Vagina (tissue), 2 donors: ENCODE results near the gene CGAS. TPM values are rescaled to one million over a fixed set of nuclear protein-coding genes. Genes with fewer than 3 reads are reported as not detected.

ENCODE experiments used
- DNase-seq, 2 donors: peaks; one replicate each; pipeline ENCODE4 v3.0.0-alpha.2; 2017; ENCODE audit errors: extremely low spot score in 2 of 2
- H3K27ac ChIP-seq: fragments of 200-600 bp; sonication (generic); one replicate; pipeline ENCODE4 v1.5.1; 2019
- H3K27me3 ChIP-seq: fragments of 200-600 bp; sonication (generic); one replicate; pipeline ENCODE4 v1.5.1; 2019
- H3K36me3 ChIP-seq, 2 donors: fragments of 200-600 bp; sonication (generic); one replicate each; pipeline ENCODE4 v1.5.1; 2017 to 2019
- H3K4me1 ChIP-seq: fragments of 200-600 bp; sonication (generic); one replicate; pipeline ENCODE4 v1.5.1; 2019
- H3K4me3 ChIP-seq, 2 donors: fragments of 200-600 bp; sonication (generic); 1 replicate in 1 of 2; 2 replicates in 1 of 2; pipeline ENCODE4 v1.5.1; 2016 to 2019
- H3K9me3 ChIP-seq: fragments of 200-600 bp; sonication (generic); one replicate; pipeline ENCODE4 v1.5.1; 2019
- CTCF ChIP-seq, 3 experiments: fragments of 450-650 bp in 2 of 3; fragments of 200-600 bp in 1 of 3; sonication (generic) in 1 of 3; IDR thresholded peaks; one replicate each; pipeline ENCODE4 v1.5.1; 2017 to 2019; ENCODE audit warnings: antibody characterized with exemption in 3 of 3, mild to moderate bottlenecking in 2 of 3, moderate library complexity in 2 of 3
- POLR2A ChIP-seq, 2 donors: fragments of 450-650 bp; IDR thresholded peaks; one replicate each; pipeline ENCODE4 v1.6.1; 2017; ENCODE audit warnings: antibody characterized with exemption in 2 of 2, mild to moderate bottlenecking in 2 of 2, moderate library complexity in 2 of 2
- POLR2AphosphoS5 ChIP-seq, 2 donors: sonication (generic); formaldehyde crosslinking; IDR thresholded peaks; one replicate each; pipeline ENCODE4 v1.9.0; 2017; ENCODE audit warnings: antibody characterized with exemption in 2 of 2, mild to moderate bottlenecking in 2 of 2, low read depth in 1 of 2; ENCODE audit not compliant: insufficient read depth in 1 of 2
- intact Hi-C: fragments of 100-400 bp; cut with DNase I; formaldehyde crosslinking; loops from one replicate; pipeline ENCODE4 v1.15.1; 2023
- total RNA-seq: library from RNA; depleted of rRNA; stranded (reverse); fragments of >200 nt; gene quantifications from one replicate; pipeline ENCODE4 v1.2.3, GENCODE V29; 2016

Gene CGAS
- total RNA-seq, 1 donor from 2014 or later = 8.3 TPM

- TF ChIP-seq POLR2AphosphoS5 (IDR thresholded peaks at IDR 0.05; ENCODE audit: insufficient read depth in 1 of 2, low read depth in 1 of 2) (no peak), CTCF (IDR thresholded peaks at IDR 0.05) (no peak), POLR2A (IDR thresholded peaks at IDR 0.05) (no peak)
- Histone ChIP-seq H3K4me3 (no peak overlapping the region), H3K27me3 (no peaks in the 10 kb centered on the region), H3K4me1 (no peaks in the 10 kb centered on the region), H3K27ac (no peak overlapping the region), H3K36me3 (peaks cover 0 to 10% of the 10 kb centered on the region in 2 donors), H3K9me3 (no peaks in the 10 kb centered on the region)
- no peak for DNase-seq
- intact Hi-C loops = no loop called here
Measured at GRCh38 chr6:73435236-73435635, 16.9 kb downstream of the CGAS start.

DNA sequence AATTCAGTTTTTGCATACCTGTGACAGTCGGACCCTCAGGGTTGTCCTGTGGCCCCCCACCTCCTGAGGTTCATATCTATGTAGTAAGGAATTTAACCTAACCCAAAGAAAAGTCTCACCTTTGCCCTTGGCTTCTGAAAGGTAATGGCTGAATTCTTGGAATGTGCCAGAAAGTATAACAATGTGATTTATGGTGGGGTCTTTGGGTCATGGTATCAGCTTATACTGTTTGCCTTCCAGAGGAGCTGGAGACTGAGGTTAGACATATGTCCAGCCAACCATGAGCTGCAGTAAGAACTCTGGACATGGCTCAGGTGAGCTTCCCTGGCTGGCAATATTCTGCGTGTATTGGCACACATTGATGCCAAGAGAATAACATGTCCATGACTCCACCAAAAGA is 30.6 kb downstream of the CGAS start:
- intact Hi-C loops = no loop called here
- Histone ChIP-seq H3K4me1 (no peaks in the 10 kb centered on the region), H3K36me3 (peaks cover 0 to 13% of the 10 kb centered on the region in 2 donors), H3K27ac (no peak overlapping the region), H3K9me3 (no peaks in the 10 kb centered on the region), H3K4me3 (no peak overlapping the region), H3K27me3 (no peaks in the 10 kb centered on the region)
- DNase-seq = no peak
- TF ChIP-seq CTCF (IDR thresholded peaks at IDR 0.05) (no peak), POLR2AphosphoS5 (IDR thresholded peaks at IDR 0.05; ENCODE audit: insufficient read depth in 1 of 2, low read depth in 1 of 2) (no peak), POLR2A (IDR thresholded peaks at IDR 0.05) (no peak)

DNA sequence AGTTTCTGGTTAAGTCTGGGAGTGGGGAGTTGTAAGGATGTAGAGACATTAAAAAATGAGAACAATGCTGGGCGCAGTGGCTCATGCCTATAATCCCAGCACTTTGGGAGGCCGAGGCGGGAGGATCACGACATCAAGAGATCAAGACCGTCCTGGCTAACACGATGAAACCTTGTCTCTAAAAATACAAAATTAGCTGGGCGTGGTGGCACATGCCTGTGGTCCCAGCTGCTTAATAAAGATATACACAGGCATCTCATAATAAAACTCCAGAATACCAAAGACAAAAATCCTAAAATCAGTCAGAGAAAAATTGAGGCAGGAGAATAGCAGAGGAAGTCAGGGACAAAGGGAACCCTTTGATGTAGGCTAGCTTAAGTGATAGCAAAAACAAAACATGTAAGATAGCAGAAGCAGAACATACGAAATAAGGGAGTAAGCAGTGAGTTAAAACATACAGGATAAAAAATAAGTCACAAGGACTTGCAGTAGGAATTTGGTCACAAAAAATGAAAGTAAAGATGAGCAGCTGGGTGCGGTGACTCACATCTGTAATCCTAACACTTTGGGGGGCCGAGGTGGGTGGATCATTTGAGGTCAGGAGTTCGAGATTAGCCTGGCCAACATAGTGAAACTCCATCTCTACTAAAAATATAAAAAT is 33.9 kb downstream of the CGAS start:
- H3K9me3 ChIP-seq = no peaks in the 10 kb centered on the region
- peaks cover 0 to under 1% of the 10 kb centered on the region in 2 donors for H3K36me3 ChIP-seq
- H3K27ac ChIP-seq = no peak overlapping the region
- intact Hi-C loops = no loop called here
- no peaks in the 10 kb centered on the region for H3K4me1 ChIP-seq
- TF ChIP-seq CTCF (IDR thresholded peaks at IDR 0.05) = no peak
- no peak for TF ChIP-seq POLR2A (IDR thresholded peaks at IDR 0.05)
- TF ChIP-seq POLR2AphosphoS5 (IDR thresholded peaks at IDR 0.05; ENCODE audit: insufficient read depth in 1 of 2, low read depth in 1 of 2) = no peak
- DNase-seq = no peak
- no peaks in the 10 kb centered on the region for H3K27me3 ChIP-seq
- no peak overlapping the region for H3K4me3 ChIP-seq

GRCh38 chr6:73413102-73413501 is 39.0 kb downstream of the CGAS start:
- TF ChIP-seq POLR2AphosphoS5 (IDR thresholded peaks at IDR 0.05; ENCODE audit: insufficient read depth in 1 of 2, low read depth in 1 of 2) (no peak), CTCF (IDR thresholded peaks at IDR 0.05) (no peak)
- DNase-seq = no peak
- intact Hi-C loops = no loop called here
- H3K4me1 ChIP-seq = no peaks in the 10 kb centered on the region
- no peak overlapping the region for H3K27ac ChIP-seq
- no peak overlapping the region for H3K4me3 ChIP-seq
- no peaks in the 10 kb centered on the region for H3K36me3 ChIP-seq
- no peaks in the 10 kb centered on the region for H3K9me3 ChIP-seq
- no peaks in the 10 kb centered on the region for H3K27me3 ChIP-seq

- Histone ChIP-seq H3K36me3 (no peaks in the 10 kb centered on the region), H3K4me3 (no peak overlapping the region), H3K9me3 (no peaks in the 10 kb centered on the region), H3K4me1 (no peaks in the 10 kb centered on the region), H3K27me3 (no peaks in the 10 kb centered on the region), H3K27ac (no peak overlapping the region)
- intact Hi-C loops = no loop called here
- TF ChIP-seq CTCF (IDR thresholded peaks at IDR 0.05) = no peak
- no peak for TF ChIP-seq POLR2AphosphoS5 (IDR thresholded peaks at IDR 0.05; ENCODE audit: insufficient read depth in 1 of 2, low read depth in 1 of 2)
- TF ChIP-seq POLR2A (IDR thresholded peaks at IDR 0.05) = no peak
- no peak for DNase-seq
Measured at GRCh38 chr6:73409395-73409794, 42.7 kb downstream of the CGAS start.
